Measurements from ENCODE around the gene ANKS1A.

The ANKS1A gene

GRCh38 chr6:35069262-35069661 lies 180.2 kb downstream of the ANKS1A start:
- H3K4me3 ChIP-seq (ENCODE audit: low read length) = no peak overlapping the region
- TF ChIP-seq CTCF (IDR thresholded peaks at IDR 0.05; ENCODE audit: insufficient read depth, low read depth, low read length, missing control alignments) = no peak
- no peak for DNase-seq (ENCODE audit: low read depth)

GRCh38 chr6:35070111-35070510 lies 181.1 kb downstream of the ANKS1A start:
- DNase-seq (ENCODE audit: low read depth) = no peak
- H3K4me3 ChIP-seq (ENCODE audit: low read length) = no peak overlapping the region

GRCh38 chr6:35071347-35071994 lies 182.4 kb downstream of the ANKS1A start:
- peak; percentile 32 for DNase-seq (ENCODE audit: low read depth)
- no peak for TF ChIP-seq CTCF (IDR thresholded peaks at IDR 0.05; ENCODE audit: insufficient read depth, low read depth, low read length, missing control alignments)
- no peak overlapping the region for H3K4me3 ChIP-seq (ENCODE audit: low read length)

More at GRCh38 chr6:35070111-35070510, 181.1 kb downstream of the ANKS1A start:
- TF ChIP-seq CTCF (IDR thresholded peaks at IDR 0.05; ENCODE audit: insufficient read depth, low read depth, low read length, missing control alignments) = no peak

- no peak for TF ChIP-seq CTCF (IDR thresholded peaks at IDR 0.05; ENCODE audit: insufficient read depth, low read depth, low read length, missing control alignments)
- no peak overlapping the region for H3K4me3 ChIP-seq (ENCODE audit: low read length)
- no peak for DNase-seq (ENCODE audit: low read depth)
Measured at GRCh38 chr6:35072051-35072697, 183.1 kb downstream of the ANKS1A start.

- no peak overlapping the region for H3K4me3 ChIP-seq (ENCODE audit: low read length)
- no peak for DNase-seq (ENCODE audit: low read depth)
- TF ChIP-seq CTCF (IDR thresholded peaks at IDR 0.05; ENCODE audit: insufficient read depth, low read depth, low read length, missing control alignments) = no peak
Measured at GRCh38 chr6:35072698-35073055, 183.6 kb downstream of the ANKS1A start.

GRCh38 chr6:35073211-35073610 lies 184.2 kb downstream of the ANKS1A start:
- TF ChIP-seq CTCF (IDR thresholded peaks at IDR 0.05; ENCODE audit: insufficient read depth, low read depth, low read length, missing control alignments) = no peak
- no peak overlapping the region for H3K4me3 ChIP-seq (ENCODE audit: low read length)
- DNase-seq (ENCODE audit: low read depth) = no peak
